ENCODE results near the gene FUCA1.
"Not testable (repeated sequence)": the region's sequence is repeated elsewhere in the genome, so short reads cannot be mapped to it uniquely, and the experiment has no call there.

The FUCA1 gene

GRCh38 chr1:23837908-23838307, 30.2 kb downstream of the FUCA1 start:
- DNase-seq: no peak

DNA sequence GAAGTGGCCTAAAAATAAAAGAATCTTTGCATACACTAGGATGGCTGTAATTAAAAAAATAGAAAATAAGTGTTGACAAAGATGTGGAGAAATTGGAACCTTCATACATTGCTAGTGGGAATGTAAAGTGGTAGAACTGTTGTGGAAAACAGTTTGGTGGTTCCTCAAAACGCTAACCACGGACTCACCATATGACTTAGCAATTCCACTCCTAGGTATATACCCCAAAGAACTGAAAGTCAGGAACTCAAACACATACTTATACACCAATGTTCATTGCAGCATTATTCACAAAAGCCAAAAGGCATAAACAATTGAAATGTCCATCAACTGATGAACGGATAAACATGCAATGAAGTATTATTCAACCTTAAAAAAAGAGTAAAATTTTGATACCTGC, 32.1 kb downstream of the FUCA1 start:
- peak; percentile 29 to 30 for DNase-seq

- DNase-seq: not testable (repeated sequence)
Measured at GRCh38 chr1:23834156-23834555, 33.9 kb downstream of the FUCA1 start.

GRCh38 chr1:23827717-23828116, 40.4 kb downstream of the FUCA1 start:
- no peak for DNase-seq

DNA sequence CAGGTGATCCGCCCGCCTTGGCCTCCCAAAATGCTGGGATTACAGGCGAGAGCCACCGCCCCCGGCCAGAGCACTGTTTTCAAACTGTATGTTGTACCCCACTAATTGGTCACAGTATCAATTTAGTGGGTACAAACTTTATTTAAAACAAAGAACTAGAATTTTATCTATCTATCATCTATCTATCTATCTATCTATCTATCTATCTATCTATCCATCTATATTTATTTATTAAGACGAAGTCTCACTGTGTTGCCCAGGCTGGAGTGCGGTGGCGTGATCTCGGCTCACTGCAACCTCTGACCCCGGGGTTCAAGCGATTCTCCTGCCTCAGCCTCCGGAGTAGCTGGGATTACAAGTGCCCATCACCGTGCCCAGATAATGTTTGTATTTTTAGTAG, 41.5 kb downstream of the FUCA1 start:
- DNase-seq: not testable (repeated sequence)

GRCh38 chr1:23825762-23826522, 42.1 kb downstream of the FUCA1 start:
- DNase-seq: peak in 1 of 2 donors; percentile 19

- peak; percentile 94 to 95 for DNase-seq
Measured at GRCh38 chr1:23825076-23825761, 42.9 kb downstream of the FUCA1 start, which contains the start of gene HMGCL. TSS of gene HMGCL (minus strand) at chr1:23825429. CDS start at chr1:23825415, 14 bp downstream.

DNA sequence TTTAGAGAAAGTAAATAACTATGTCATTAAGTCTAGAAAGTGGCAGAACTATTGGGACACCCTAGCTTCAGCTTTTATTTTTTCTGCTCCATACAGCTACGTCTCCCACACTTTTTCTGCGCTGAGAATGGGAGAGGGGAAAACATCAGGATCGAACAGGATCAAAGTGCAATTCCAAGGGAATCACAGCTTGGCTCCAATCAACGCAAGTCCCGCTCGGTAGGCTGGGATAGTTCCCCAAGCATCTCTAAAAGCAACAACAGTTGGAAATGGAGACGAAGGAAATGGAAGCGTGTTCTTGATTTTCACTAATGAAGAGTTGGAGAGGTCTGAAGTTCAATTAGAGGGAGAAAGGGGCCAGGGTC, 43.4 kb downstream of the FUCA1 start:
- DNase-seq: peak in 1 of 2 donors; percentile 22

- DNase-seq: no peak
Measured at GRCh38 chr1:23823767-23824166, 44.3 kb downstream of the FUCA1 start.

GRCh38 chr1:23817633-23818032, 50.5 kb downstream of the FUCA1 start:
- DNase-seq: no peak

GRCh38 chr1:23816906-23817305, 51.2 kb downstream of the FUCA1 start:
- DNase-seq: no peak

GRCh38 chr1:23816361-23816760, 51.7 kb downstream of the FUCA1 start:
- no peak for DNase-seq

DNA sequence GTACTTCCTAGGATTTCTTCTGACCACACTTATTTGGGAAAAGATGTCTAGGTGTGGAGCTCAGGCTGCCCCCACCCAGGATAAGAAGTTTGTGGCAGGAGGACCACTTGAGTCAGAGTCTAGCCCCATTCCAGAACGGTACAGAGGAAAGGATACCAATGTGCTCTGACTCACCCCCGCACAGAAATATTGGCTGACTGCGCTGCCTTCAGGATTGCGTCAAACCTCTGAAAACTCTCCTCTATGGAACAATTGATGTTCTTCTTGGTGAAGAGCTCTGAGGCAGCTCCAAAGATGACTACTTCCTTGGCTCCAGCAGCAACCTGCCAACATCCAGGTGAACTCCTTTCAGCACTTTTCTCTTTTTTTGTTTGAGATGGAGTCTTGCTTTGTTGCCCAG, 54.1 kb downstream of the FUCA1 start:
- no peak for DNase-seq

DNA sequence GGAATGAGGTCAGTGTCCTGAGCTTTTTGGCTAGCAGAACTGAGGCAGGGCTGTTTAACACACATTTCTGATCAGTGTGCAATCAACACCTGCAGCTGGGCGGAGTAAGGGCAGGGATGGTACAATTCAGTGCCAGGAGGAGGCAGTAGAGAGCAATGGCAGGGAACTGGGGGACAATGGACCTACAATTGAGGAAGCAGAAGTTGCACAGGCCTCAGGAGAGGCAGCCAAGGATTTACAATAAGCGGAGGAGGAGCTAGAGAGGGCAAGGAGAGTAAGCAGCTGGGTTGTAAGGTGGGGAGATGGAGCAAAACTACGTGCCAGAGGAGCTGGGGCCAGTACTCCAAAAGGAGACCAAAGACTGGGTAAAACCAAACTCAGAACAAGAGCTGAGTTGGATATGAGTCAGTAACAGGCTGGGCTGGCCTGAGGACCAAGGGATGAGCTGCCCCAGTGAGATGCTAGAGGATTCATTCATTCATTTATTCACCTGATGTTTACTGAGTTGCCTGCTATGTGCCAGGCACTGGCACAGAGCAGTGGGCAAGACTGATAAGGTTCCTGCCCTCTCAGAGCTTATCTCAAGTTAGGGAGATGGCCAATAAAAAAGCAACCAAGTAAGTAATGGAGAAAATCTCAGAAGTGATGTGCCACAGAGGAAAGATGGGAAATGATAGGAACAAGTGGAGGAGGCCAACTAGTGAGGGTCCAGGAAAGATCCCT, 57.1 kb downstream of the FUCA1 start:
- DNase-seq: peak; percentile 89 to 90

DNA sequence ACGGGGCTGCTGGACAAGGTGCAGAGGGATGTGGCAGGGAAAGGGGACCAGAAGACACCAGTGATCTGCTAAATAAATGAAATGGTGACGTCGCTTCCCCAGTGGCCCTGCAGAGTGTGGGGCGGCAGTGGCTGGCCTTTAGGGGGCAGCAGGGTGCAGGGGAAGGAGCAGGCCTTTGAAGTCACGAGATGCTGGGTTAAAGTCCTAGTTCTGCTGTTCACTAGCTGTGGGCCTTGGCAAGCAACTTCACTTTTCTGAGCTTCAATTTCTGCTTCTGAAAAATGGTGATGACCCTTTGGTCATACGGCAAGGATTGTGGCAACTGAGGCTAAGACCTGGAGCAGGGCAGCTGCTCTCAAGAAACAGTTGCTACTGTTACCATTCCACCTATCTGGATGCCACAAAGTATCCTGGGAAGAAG, 58.3 kb downstream of the FUCA1 start:
- peak; percentile 95 for DNase-seq

DNA sequence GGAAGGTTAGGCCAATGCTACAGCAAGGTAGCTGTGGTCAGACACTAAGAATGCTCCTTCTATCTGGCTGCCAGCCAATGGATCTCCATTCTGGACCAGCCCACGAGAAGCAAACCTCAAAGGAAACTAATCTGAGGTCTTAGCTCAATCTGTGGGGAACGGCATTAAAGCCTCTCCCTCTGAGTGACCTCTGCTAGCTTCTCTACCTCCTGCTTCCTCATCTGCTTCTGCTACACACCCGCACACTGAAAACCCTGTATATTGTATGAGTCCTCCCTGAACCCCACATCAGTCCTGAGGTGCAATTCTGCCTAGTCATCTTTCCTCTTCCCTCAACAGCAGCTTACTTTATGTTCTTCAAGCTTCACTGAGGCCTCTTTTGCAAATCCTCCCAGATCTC, 60.6 kb downstream of the FUCA1 start:
- DNase-seq: peak; percentile 43 to 45

- DNase-seq: no peak
Measured at GRCh38 chr1:23806280-23806679, 61.8 kb downstream of the FUCA1 start.

DNA sequence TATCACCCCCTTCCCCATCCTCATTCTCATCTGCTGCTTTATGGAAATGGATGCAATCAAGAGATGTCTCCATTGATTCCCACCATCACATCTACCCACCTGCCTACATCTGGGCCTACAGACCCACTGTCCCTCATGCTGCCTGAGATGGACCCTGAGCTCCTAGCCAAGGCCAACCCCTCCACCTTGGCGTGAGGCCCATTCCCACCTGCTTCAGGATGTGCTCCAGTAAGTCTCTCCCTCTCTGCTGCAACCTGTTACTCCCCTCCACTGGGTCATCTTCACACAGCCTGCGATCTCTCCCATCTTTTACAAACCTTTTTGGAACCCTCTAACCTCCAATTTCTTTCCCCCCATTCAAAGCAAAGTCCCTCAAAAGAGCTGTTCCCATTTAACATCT, 63.1 kb downstream of the FUCA1 start:
- no peak for DNase-seq

DNA sequence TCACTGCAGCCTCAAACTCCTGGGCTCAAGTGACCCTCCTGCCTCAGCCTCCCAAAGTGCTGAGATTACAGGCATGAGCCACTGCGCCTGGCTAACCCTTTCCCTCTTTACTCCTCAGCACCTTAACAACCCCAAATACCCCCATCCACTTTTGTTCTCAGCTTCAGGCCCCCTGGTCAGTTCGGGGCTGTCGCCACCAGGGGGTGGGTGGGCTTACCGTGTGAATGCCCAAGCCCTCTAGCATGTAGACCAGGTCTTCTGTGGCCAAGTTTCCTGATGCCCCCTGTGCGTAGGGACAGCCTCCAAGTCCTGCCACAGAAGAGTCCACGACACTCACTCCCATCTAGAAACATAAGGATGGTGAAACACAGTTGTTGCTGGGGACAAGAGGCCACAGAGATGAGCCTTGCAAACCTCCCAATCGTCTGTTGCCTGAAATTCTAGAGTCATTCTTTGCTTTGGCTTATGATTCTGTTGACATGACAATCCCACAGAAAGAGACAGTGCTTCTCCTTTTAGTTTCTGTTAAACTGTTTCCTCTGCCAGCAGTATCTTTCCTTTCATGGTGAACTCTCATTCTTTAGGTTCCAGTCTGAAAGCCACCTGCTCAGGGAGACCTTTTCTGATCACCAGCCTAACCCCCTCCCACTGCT, 63.8 kb downstream of the FUCA1 start:
- peak; percentile 42 to 55 for DNase-seq

- DNase-seq: no peak
Measured at GRCh38 chr1:23803674-23804073, 64.4 kb downstream of the FUCA1 start.

- not testable (repeated sequence) for DNase-seq
Measured at GRCh38 chr1:23802809-23803342, 65.2 kb downstream of the FUCA1 start.

- DNase-seq: no peak
Measured at GRCh38 chr1:23801876-23802275, 66.2 kb downstream of the FUCA1 start.

DNA sequence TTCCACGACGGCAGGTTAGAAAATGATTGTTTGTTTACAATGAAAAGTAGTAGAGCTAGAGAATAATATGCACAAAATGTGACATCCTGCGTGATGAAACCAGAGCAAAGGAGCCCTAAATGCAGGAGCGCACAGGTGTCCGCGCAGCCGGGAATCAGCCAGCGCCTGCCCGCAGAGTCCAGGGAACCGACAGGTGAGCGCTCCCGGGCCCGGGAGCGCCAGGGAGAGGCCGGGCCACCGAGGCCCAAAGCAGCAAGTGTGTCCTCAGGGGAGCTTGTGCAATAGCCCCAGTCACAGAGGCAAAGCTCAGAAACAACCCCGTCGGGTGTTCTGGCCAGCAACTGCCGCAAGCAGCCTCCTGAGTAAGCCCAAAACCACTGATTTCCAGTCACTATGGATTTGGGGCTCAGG, 66.7 kb downstream of the FUCA1 start:
- no peak for DNase-seq

Measured in inflammatory macrophage (primary cell).